VCaP (cell line): ENCODE results near the gene MAP4K4.
A peak's percentile ranks its signal among the peaks of the same experiment; 100 is the strongest.

ENCODE experiments used
- H3K27ac ChIP-seq: fragments of 450-650 bp; 2 replicates; pipeline ENCODE4 v1.5.1; 2017
- TF ChIP-seq, protein P1 (sequence below): fragments of 450-650 bp; conservative IDR thresholded peaks from 2 replicates; pipeline ENCODE4 v1.5.1; 2017; ENCODE audit warnings: mild to moderate bottlenecking, moderate library complexity

Gene MAP4K4

DNA sequence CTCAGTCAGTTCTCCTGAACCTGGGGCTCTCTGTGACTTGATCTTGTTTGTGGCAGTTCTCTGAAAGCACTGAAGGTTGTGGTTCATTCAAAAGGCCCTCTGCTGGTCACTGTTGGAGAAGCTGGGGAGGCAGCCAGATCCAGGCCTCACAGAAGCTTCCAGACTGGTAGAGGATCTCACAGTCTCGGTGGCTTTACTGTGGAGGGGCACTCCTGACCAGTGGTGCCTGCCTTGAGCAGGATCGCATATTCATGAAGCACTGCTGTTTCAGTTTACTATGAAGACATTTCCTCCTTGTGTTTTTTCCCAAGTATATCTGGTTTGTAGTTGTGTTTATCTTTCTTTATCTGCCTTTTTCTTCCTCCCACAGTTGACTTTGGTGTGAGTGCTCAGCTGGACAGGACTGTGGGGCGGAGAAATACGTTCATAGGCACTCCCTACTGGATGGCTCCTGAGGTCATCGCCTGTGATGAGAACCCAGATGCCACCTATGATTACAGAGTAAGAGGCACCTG, 133.9 kb downstream of the MAP4K4 start:
- TF ChIP-seq, protein P1, sequence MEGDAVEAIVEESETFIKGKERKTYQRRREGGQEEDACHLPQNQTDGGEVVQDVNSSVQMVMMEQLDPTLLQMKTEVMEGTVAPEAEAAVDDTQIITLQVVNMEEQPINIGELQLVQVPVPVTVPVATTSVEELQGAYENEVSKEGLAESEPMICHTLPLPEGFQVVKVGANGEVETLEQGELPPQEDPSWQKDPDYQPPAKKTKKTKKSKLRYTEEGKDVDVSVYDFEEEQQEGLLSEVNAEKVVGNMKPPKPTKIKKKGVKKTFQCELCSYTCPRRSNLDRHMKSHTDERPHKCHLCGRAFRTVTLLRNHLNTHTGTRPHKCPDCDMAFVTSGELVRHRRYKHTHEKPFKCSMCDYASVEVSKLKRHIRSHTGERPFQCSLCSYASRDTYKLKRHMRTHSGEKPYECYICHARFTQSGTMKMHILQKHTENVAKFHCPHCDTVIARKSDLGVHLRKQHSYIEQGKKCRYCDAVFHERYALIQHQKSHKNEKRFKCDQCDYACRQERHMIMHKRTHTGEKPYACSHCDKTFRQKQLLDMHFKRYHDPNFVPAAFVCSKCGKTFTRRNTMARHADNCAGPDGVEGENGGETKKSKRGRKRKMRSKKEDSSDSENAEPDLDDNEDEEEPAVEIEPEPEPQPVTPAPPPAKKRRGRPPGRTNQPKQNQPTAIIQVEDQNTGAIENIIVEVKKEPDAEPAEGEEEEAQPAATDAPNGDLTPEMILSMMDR: peak; percentile 81
- peak overlapping the region; percentile 78 for H3K27ac ChIP-seq

DNA sequence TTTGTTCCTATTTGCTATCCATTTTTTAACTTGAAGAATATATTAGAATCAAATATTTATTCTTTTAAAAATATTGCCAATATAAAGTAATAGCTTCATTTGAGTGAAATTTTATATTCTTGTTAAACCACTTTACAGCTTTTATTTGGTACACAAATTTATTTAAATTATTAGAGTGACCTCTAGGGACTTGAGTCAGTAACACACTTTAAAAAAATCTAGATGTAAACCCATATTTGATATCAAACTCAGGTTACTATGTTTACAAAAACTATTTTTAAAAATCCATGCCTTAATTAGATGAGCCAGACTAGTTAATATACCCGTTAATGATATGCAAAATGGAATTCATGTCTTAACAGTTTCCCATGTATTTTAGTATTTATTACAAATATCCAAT, 134.6 kb downstream of the MAP4K4 start:
- H3K27ac ChIP-seq: peak overlapping the region; percentile 78
- TF ChIP-seq, protein P1: peak; percentile 38

DNA sequence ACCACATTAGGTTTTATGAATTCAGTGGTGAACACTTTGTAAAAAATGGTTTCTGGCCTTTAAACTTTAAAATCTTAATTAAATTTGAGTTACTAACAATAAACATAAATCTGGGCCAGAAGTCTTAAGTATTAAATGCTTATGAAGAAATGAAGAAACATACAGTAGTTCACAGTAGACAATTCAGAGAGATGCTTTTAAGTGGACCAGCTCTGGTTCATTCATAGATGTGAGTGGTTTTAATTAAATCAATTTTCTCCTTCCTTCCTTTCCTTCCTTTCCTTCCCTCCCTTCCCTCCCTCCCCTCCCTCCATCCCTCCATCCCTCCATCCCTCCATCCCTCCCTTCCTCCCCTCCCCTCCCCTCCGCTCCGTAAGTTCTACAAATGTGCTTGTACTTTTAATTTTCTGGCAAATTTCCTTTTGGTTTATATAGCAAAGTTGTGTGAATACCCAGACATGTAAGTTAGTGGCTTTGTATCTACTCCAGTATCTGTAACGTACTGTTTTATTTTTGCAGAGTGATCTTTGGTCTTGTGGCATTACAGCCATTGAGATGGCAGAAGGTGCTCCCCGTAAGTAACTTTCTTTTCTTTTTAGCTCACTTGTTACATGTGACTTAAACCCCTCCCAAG, 136.5 kb downstream of the MAP4K4 start:
- no peak overlapping the region for H3K27ac ChIP-seq
- TF ChIP-seq, protein P1: no peak

DNA sequence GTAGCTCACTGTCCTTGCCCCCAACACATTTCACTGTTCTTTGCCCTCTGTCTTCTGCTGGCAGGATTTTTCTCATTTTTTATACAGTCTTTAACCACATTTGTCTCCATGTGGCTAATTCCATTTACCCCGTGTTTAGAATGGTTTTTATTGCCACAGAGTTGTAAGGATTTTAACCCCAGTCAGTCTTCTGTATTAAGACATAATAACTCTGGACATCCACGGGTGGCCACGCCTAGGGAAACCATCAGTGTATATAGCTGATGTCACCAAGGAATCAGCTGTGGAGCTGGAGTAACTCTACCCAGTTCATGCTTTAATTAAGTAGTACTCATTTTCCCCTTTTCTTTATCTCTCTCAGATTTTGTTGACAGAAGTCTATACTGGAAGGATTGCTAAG, 139.8 kb downstream of the MAP4K4 start:
- no peak overlapping the region for H3K27ac ChIP-seq
- TF ChIP-seq, protein P1: no peak

DNA sequence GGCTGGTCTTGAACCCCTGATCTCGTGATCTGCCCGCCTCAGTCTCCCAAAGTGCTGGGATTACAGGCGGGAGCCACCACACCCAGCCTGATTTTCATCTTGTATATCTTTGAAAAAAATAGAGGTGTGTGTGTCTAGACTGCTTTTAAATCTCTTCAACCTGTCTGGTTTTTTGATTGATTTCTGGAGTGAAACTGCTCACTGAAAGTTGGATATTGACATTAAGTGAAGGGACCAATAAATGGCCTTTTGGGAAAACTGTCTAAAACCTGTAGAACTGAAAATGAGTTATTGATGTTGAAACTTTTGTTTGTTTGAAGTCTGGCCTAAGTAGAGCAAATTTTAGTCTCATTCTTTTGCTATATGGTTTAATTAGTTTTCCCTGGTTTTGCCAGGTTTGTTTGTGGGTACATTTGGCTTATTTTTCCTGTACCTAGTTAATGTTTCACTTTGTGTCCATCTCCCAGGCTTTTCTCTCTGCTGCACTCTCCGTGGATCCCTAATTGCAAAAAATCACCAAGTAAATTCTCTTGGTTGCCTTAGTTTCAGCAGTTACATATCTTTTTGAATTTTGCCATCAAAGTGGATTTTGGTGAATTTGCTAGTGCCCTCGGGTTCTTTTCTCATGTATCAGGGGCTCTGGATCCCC, 144.3 kb downstream of the MAP4K4 start:
- TF ChIP-seq, protein P1: no peak
- peak overlapping the region; percentile 31; the same call in 1 of the 2 replicates for H3K27ac ChIP-seq

DNA sequence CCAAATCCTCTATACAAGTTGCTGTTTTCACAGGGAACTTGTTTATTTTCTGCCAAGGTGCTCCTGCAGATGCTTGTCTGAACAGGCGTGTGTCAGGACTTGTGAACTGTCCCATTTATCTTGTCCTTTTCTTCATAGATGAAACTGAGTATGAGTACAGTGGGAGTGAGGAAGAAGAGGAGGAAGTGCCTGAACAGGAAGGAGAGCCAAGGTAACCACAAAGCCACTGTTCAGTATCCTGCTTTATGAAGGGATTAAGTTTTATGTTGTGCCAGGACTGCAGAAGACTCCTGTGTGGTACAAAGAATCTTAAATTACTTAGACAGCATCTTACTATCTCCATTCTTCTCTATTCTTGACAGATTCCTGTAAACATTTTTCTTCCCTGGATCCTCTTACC, 145.0 kb downstream of the MAP4K4 start:
- peak overlapping the region; percentile 31; the same call in 1 of the 2 replicates for H3K27ac ChIP-seq
- TF ChIP-seq, protein P1: no peak

DNA sequence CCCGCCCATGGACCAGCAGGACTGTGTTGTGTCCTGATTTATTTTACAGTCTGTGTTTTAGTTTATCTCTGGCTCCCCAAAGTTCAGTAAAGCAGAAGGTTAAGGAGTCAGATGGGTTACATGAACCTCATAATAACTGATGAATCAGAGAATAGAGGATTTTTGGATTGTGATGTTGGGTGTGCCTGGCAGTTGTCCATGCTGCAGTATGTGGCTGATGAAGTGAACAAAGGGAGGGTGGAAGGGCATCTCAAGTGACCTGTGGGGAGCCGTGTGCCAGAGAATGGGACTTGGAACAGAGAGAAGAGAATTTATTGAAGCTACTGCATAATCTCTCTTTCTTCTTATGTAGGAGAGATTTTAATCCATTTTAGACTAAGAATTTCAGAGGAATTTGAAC, 145.5 kb downstream of the MAP4K4 start:
- H3K27ac ChIP-seq: peak overlapping the region; percentile 31; the same call in 1 of the 2 replicates
- TF ChIP-seq, protein P1: no peak
